Esophagus mucosa (tissue), 1 donor: ENCODE data around the gene GABARAPL2. TPM values are rescaled to one million over a fixed set of nuclear protein-coding genes. Genes with fewer than 3 reads are reported as not detected.
"Not testable (repeated sequence)": the region's sequence is repeated elsewhere in the genome, so short reads cannot be mapped to it uniquely, and the experiment has no call there.

Experiments used
- ATAC-seq: fragments of 200-7000 bp; cut with Tn5 transposase; one replicate; pipeline ENCODE4 v1.9.1; 2020
- total RNA-seq: library from RNA; stranded (reverse); gene quantifications from one replicate; pipeline ENCODE4 v1.2.4, GENCODE V29; 2023
- donor health status: DM: yes; HTN: yes; CAD: no.

The GABARAPL2 gene
- total RNA-seq, 1 donor from 2014 or later: 47.7 TPM

DNA sequence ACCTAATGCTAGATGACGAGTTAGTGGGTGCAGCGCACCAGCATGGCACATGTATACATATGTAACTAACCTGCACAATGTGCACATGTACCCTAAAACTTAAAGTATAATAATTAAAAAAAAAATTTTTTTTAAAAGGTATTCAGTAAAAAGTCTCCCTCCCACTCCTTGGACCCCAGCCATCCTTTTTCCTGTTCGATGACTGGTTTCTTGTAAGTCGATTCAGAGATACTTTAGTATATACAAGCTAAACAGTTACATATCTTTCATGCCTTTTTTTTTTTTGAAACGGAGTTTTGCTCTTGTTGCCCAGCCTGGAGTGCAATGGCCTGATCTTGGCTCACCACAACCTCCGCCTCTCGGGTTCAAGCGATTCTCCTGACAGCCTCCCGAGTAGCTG, 25.7 kb downstream of the GABARAPL2 start:
- ATAC-seq: not testable (repeated sequence)

GRCh38 chr16:75593308-75593707, 27.1 kb downstream of the GABARAPL2 start:
- no peak for ATAC-seq

GRCh38 chr16:75593825-75594820, 27.9 kb downstream of the GABARAPL2 start:
- ATAC-seq: peak; percentile 61

DNA sequence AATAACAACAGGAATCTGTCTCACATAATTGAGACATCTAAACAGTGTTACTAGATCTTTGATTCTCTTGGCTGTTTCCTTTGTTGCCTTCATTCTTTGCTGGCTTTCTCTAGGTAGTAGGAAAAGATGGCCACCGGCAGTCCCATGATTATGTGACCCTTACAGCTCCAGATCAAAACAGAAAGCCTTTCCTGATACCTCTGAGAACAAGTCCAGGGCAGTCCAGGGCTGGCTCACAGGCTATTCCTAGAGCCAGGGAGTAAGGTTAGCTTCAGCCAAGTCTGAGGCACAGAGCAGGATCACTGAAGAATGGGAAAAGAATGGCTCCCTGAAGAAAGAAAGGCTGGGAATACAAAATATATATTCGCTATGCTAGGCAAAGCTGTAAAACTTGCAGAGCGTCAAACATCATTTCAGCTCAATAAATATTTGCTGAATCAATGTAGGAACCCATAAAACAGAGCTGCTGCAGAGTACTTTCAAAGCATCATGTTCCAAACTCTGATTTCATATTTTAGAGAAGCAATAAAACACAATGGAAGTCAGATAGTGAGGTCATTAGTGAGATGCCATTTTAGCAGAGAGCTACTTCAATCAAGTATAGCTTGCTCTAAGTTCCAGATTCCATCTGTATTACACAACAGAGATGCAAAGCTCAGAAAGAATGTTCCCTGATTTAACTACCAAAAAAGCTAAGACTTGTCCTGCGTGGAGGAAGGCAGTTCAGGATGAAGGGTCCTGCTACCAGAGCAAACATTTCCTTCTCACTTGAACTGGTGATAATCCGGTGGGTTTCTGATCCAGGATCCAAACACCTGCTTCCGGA, 33.5 kb downstream of the GABARAPL2 start:
- ATAC-seq: no peak

GRCh38 chr16:75603241-75603640, 37.1 kb downstream of the GABARAPL2 start:
- ATAC-seq: no peak

- ATAC-seq: no peak
Observed at GRCh38 chr16:75606507-75606906, 40.3 kb downstream of the GABARAPL2 start.

GRCh38 chr16:75614066-75614897, 48.1 kb downstream of the GABARAPL2 start:
- ATAC-seq: no peak

DNA sequence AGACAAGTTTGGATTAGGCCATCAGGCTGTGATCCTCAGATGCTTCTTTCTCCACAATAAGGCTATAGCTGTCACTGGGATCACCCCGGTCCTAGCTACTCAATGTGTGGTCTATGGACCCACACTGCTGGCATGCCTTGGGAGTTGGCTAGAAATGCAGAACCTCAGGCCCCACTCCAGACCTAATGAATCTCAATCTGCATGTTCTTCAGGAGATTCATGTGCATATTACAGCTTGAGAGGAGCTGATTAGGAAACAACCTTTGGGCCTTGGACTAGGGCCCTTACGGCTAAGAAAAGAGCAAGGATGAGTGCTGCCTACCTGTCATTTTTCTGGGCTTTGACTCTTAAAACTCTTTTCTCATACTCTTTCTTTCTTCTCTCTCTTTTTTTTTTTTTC, 49.4 kb downstream of the GABARAPL2 start:
- ATAC-seq: no peak

GRCh38 chr16:75616521-75617010, 50.4 kb downstream of the GABARAPL2 start:
- no peak for ATAC-seq

DNA sequence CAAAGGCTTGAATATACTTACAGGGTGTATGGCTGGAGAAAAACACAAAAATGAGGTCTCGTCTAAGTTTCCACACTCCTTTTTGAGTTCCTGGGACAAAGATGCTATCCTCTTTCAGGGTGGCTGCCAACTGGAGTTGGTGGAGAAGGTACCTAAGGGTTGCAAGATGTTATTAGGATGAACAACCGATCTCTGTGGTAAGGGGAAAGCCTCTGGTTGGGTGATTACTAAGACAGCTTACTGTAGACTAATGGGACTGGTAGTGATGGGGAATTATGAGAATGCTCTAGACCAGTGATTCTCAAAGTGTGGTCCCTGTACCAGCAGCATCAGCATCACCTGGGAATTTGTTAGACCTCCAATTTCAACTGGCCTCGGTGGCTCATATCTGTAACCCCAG, 50.9 kb downstream of the GABARAPL2 start:
- no peak for ATAC-seq

DNA sequence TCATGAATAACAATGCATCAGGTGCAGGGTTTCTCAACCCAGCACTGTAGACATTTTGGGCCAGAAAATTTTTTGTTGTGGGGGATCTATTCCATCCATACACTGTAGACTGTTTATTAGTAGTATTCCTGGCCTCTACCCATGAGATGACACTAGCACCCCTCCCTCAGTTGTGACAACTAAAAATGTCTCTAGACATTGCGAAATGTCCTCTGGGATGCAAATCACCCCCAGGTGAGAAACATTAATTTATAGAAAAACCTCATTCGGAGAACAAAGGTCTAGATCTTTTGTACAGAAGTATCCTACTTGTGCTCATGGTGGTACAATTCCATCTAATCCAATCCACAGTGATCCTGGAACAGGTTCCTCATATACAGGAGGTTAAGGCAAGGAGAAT, 52.6 kb downstream of the GABARAPL2 start:
- ATAC-seq: no peak

- no peak for ATAC-seq
Observed at GRCh38 chr16:75620326-75621169, 54.4 kb downstream of the GABARAPL2 start.

DNA sequence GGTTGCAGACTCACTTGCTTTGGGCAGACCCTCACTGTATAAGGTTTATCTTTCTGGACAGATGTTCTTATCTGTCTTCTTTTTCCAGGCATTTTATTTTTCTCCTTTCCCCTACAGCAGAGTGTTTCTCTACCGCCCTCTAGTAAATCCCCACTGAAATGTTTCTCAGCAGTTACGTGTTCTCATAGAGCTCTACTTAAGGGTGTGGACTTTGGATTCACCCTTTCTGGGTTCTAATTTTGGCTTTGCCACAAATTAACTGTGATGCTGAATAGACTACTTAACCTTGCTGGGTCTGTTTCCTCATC, 54.9 kb downstream of the GABARAPL2 start:
- no peak for ATAC-seq

DNA sequence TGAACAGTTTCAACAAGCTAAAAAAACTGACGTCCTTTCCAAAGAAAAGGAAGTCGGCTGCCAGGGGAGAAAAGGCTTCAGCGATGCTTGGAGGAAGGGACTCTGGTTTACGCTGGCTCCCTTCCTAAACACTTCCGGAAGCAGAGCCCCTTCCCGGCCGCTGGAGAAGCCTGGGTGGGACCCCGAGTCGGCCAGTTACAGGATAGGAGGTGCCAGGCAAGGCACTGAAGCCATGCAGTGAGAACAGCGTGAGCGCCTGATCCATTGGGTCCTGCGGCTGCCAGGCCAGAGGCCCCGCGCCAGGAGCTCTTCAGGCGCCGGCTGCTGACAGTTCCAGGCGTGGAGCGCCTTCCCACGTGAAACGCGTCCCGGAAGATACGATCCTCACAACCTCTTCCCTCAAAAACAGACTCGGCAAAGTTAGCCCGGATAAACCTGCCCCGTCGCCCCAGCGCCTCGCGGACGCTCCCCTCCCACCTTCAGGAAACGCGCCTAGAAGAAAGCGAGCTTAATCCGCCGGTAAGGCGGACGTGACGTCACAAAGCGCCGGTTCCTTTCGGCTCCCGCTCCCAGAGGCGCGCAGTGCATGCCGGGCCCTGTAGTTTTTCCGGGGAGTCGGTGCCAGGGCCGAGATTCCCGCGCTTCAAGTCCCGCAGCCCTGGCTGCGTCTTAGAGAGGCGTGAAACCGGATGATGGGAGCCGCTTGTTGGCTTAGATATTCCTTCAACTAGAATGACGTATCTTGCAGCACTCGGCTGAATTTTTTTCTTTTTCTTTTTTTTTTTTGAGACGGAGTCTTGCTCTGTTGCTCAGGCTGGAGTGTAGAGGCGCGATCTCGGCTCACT, 56.8 kb downstream of the GABARAPL2 start, which contains the start of gene ADAT1:
ADAT1 (minus strand) TSS at position 521 of the 845 bp plus-strand sequence. CDS start 2,482 bp downstream, outside the sequence.
- peak; percentile 97 for ATAC-seq

DNA sequence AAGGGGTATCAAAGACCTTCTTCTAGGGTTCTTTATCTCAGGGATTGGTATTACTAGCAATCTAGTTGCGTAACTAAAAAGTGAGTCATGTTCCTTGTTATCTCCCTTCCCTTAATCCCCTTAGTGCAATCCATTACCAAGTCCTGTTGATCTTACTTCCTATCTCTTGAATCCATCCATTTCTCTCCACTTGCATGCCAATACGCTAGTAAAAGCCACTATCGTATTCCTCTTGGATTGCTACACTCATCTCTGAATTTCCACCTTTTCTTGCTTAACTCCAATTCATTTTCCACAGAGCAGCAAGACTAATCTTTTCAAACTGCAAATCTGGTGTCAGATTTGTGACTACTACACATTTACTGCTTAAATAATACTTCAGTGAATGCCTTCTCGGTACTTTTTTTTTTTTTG, 58.7 kb downstream of the GABARAPL2 start:
- ATAC-seq: no peak

DNA sequence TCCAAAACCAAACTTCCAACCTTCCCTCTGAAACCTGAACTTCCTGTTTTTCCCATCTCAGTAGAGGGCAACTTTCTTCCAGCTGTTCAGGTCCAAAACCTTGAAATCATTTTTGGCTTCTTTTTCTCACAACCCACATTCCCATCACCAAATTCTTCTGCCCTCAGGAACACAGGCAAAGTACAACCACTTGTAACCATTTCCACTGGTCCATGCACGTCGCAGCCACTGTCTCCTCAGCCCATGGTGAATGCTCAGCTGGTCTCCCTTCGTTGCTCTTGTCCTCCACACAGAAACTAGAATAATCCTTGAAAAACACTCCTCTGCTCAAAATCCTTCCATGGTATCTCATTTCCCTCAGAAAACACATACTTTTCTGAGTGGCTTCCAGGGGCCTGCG, 60.6 kb downstream of the GABARAPL2 start:
- ATAC-seq: no peak
